Nephron (organoid): Measurements from ENCODE around the gene HOXD11.

ENCODE experiments used
- H3K27ac Mint-ChIP-seq, 3 experiments: 2 replicates each; pipeline ENCODE4 v1.8.0; 2020; ENCODE audit warnings: mixed read lengths in 3 of 3, mild to moderate bottlenecking in 2 of 3, moderate library complexity in 1 of 3
- H3K27me3 Mint-ChIP-seq: 2 replicates; pipeline ENCODE4 v1.8.0; 2021; ENCODE audit warnings: low read depth, mild to moderate bottlenecking, moderate library complexity, mixed read lengths
- H3K36me3 Mint-ChIP-seq: 2 replicates; pipeline ENCODE4 v1.8.0; 2020; ENCODE audit warnings: low read depth, mixed read lengths
- H3K4me1 Mint-ChIP-seq: 2 replicates; pipeline ENCODE4 v1.8.0; 2020; ENCODE audit warnings: mixed read lengths
- H3K4me3 Mint-ChIP-seq, 3 experiments: 2 replicates each; pipeline ENCODE4 v1.8.0; 2020; ENCODE audit warnings: mild to moderate bottlenecking in 3 of 3, mixed read lengths in 3 of 3, moderate library complexity in 2 of 3
- H3K9me3 Mint-ChIP-seq: 2 replicates; pipeline ENCODE4 v1.8.0; 2020; ENCODE audit warnings: mixed read lengths
- TF ChIP-seq, protein P1 (sequence below), 3 experiments: fragments of 200-600 bp; sonication (generic); IDR thresholded peaks; one replicate each; pipeline ENCODE4 v1.5.0; 2021; ENCODE audit warnings: antibody characterized with exemption in 3 of 3; ENCODE audit not compliant: unreplicated experiment in 3 of 3

HOXD11 gene

GRCh38 chr2:176147210-176147799, 40.2 kb downstream of the HOXD11 start:
- Mint-ChIP-seq H3K27ac (peak overlapping the region; percentile 95 to 99 (median 97)), H3K27me3 (no peaks in the 10 kb centered on the region), H3K36me3 (peaks cover 67% of the 10 kb centered on the region), H3K4me1 (peaks cover 84% of the 10 kb centered on the region), H3K9me3 (no peaks in the 10 kb centered on the region), H3K4me3 (peak overlapping the region; percentile 84 to 96 (median 94))
- TF ChIP-seq, protein P1, sequence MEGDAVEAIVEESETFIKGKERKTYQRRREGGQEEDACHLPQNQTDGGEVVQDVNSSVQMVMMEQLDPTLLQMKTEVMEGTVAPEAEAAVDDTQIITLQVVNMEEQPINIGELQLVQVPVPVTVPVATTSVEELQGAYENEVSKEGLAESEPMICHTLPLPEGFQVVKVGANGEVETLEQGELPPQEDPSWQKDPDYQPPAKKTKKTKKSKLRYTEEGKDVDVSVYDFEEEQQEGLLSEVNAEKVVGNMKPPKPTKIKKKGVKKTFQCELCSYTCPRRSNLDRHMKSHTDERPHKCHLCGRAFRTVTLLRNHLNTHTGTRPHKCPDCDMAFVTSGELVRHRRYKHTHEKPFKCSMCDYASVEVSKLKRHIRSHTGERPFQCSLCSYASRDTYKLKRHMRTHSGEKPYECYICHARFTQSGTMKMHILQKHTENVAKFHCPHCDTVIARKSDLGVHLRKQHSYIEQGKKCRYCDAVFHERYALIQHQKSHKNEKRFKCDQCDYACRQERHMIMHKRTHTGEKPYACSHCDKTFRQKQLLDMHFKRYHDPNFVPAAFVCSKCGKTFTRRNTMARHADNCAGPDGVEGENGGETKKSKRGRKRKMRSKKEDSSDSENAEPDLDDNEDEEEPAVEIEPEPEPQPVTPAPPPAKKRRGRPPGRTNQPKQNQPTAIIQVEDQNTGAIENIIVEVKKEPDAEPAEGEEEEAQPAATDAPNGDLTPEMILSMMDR (IDR thresholded peaks at IDR 0.05; ENCODE audit: unreplicated experiment in 3 of 3): no peak

GRCh38 chr2:176147800-176148496, 40.9 kb downstream of the HOXD11 start:
- TF ChIP-seq, protein P1 (IDR thresholded peaks at IDR 0.05; ENCODE audit: unreplicated experiment in 3 of 3): no peak
- peak overlapping the region; percentile 84 to 96 (median 94) for H3K4me3 Mint-ChIP-seq
- no peaks in the 10 kb centered on the region for H3K9me3 Mint-ChIP-seq
- H3K27ac Mint-ChIP-seq: peak overlapping the region; percentile 95 to 99 (median 97)
- H3K27me3 Mint-ChIP-seq: no peaks in the 10 kb centered on the region
- H3K36me3 Mint-ChIP-seq: peaks cover 72% of the 10 kb centered on the region
- peaks cover 86% of the 10 kb centered on the region for H3K4me1 Mint-ChIP-seq

DNA sequence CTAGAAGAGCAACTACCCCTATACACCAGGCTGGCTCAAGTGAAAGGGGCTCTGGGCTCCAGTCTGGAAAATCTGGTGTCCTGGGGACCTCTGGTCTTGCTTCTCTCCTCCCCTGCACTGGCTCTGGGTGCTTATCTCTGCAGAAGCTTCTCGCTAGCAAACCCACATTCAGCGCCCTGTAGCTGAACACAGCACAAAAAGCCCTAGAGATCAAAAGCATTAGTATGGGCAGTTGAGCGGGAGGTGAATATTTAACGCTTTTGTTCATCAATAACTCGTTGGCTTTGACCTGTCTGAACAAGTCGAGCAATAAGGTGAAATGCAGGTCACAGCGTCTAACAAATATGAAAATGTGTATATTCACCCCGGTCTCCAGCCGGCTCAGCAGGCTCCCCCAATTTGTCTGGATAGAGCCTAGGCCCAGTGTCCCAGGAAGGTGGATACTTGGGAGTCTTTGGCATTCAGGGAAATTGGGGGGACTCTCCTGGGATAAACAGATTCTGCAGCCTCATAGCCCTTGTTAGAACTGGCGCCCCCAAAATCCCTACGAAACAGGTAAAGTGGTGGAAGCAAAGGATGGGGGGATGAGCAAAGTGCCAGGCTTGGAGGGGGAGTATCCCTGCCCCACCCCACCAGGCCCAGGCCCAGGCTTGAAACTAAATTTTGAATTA, 41.8 kb downstream of the HOXD11 start:
- H3K9me3 Mint-ChIP-seq: no peaks in the 10 kb centered on the region
- H3K4me1 Mint-ChIP-seq: peaks cover 81% of the 10 kb centered on the region
- H3K27ac Mint-ChIP-seq: peak overlapping the region; percentile 95 to 99 (median 97)
- peak overlapping the region; percentile 84 to 96 (median 94) for H3K4me3 Mint-ChIP-seq
- H3K36me3 Mint-ChIP-seq: peaks cover 80% of the 10 kb centered on the region
- TF ChIP-seq, protein P1 (IDR thresholded peaks at IDR 0.05; ENCODE audit: unreplicated experiment in 3 of 3): no peak
- no peaks in the 10 kb centered on the region for H3K27me3 Mint-ChIP-seq

- Mint-ChIP-seq H3K27ac (peak overlapping the region; percentile 95 to 99 (median 97)), H3K4me1 (peaks cover 81% of the 10 kb centered on the region), H3K9me3 (no peaks in the 10 kb centered on the region), H3K36me3 (peaks cover 83% of the 10 kb centered on the region), H3K27me3 (no peaks in the 10 kb centered on the region), H3K4me3 (peak overlapping the region; percentile 84 to 96 (median 94))
- TF ChIP-seq, protein P1 (IDR thresholded peaks at IDR 0.05; ENCODE audit: unreplicated experiment in 3 of 3): no peak
These were observed 42.4 kb downstream of the HOXD11 start for GRCh38 chr2:176149481-176149938.

DNA sequence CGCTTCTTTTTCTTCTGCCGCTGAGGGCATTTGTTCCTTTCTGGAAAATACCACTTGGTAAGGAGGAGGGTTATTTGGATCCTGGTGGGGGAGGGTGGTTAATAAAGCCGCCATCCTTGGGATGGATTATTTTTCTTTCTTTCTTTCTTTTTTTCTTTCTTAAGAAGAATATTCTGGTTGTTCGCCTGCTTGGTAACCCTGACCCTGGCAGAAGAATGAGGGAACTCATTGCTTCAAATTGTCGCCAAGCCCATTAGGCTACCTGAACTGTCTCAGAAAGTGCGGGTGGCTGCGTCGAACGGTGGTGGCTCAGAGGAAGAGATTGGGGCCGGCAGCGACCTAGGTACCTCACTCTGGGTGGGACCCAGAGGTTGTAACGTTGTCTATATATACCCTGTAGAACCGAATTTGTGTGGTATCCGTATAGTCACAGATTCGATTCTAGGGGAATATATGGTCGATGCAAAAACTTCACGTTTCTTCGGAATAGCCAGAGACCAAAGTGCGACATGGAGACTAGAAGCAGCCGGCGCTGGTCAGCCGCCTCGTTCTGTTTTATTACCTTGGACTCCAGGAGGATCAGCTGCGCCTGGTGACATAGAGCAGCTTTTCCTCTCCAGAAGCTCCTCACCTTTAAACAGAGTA, 43.0 kb downstream of the HOXD11 start:
- TF ChIP-seq, protein P1 (IDR thresholded peaks at IDR 0.05; ENCODE audit: unreplicated experiment in 3 of 3): no peak
- Mint-ChIP-seq H3K27me3 (no peaks in the 10 kb centered on the region), H3K4me3 (peak overlapping the region; percentile 84 to 96 (median 94)), H3K27ac (peak overlapping the region; percentile 95 to 99 (median 97)), H3K36me3 (peaks cover 83% of the 10 kb centered on the region), H3K9me3 (no peaks in the 10 kb centered on the region), H3K4me1 (peaks cover 82% of the 10 kb centered on the region)
